ENCODE results near the gene ART4.

- TF ChIP-seq MAX (IDR thresholded peaks at IDR 0.05), result no peak
- no peak for TF ChIP-seq FOXA1 (IDR thresholded peaks at IDR 0.05)
- TF ChIP-seq YY1 (IDR thresholded peaks at IDR 0.05), result no peak
- TF ChIP-seq CTCF (IDR thresholded peaks at IDR 0.05; ENCODE audit: low read depth, low read length, missing input control), result no peak
- TF ChIP-seq RAD21 (IDR thresholded peaks at IDR 0.05), result no peak
These were observed 8.8 kb downstream of the ART4 start for GRCh38 chr12:14834509-14834908.
